Activated CD4-positive, alpha-beta T cell treated with anti-CD3 and anti-CD28 coated beads, Interleukin-2, Interleukin-6, amounts not matched to agents 100 ng/mL and 50 ng/mL, durations not matched to agents 16 hours and 8 hours (primary cell): ENCODE results near the gene KMT2B.

Experiments used
- DNase-seq: peaks from one replicate; pipeline ENCODE4 v3.0.0-alpha.2; 2020

The KMT2B gene

GRCh38 chr19:35742121-35742724 lies 24.4 kb downstream of the KMT2B start, which contains the start of gene IGFLR1:
Gene IGFLR1 (minus strand): TSS chr19:35742452. CDS start chr19:35741180, 1,272 bp downstream.
- DNase-seq, result peak; percentile 80

DNA sequence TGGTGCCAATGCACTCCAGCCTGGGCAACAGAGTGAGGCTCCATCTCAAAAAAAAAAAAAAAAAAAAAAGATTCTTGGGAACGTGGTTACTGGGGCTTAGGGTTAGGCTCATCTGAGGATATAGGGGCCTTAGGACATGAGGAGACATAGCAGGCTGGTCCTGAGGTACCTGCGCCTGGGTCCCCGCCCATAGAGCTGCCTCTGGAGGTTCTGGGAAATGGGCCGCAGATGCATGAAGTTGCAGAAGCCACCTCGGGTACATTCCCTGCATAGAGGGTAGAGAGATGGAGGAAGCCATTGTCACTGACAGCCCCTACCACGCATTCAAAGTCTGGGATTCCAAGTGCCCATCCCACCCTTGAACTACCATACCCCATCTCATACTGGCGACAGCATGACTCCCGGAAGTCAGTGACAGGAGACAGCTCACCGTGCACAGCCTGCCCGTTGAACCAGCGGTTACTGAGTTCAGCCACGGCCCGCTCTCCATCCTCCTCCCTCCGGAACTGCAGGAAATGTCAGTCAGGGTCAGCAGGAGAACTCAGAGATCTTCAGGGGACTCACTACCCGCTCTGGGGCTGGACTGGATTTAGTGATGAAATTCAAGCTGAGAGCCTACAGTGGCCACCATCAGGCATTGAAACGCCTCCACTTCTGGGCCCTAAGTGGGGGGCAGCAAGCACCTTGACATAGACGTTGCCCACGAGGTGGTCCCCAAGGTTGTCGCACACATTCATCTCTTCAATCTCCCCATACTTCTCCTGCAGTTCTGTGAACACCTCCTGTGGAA lies 26.0 kb downstream of the KMT2B start:
- no peak for DNase-seq

- DNase-seq, result peak; percentile 97
These were observed 26.9 kb downstream of the KMT2B start for GRCh38 chr19:35744430-35745327.

DNA sequence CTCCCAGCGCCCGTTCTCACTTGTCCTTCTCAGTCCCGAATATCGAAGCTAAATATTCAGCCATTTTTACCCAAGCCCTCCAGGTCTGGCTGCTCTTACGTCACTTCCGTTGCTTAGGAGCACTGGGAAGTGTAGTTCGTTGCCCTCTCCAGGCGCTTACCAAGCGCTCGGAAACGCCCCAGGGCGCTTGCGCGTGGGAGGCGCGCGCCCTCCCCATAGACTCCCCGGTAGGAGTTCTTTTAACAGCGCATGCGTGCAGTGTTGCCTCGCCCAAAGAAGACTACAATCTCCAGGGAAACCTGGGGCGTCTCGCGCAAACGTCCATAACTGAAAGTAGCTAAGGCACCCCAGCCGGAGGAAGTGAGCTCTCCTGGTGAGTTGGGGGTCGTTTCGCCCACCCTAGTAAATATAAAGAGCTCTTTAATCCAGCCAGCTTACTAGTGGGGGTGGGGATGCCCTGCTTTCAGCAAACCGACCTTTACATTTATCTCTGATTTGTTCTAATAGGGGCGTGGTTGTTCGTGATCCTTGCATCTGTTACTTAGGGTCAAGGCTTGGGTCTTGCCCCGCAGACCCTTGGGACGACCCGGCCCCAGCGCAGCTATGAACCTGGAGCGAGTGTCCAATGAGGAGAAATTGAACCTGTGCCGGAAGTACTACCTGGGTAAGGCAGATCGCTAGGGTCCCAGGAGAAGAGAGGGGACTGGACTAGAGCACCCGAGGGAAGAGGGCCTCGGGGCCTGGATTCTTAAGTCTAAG lies 27.7 kb downstream of the KMT2B start, which contains the start of the genes PSENEN and U2AF1L4:
Gene PSENEN, plus strand, starts transcription at position 324 of the 759 bp plus-strand sequence. Its CDS starts 280 bp downstream, at position 604.
Gene U2AF1L4, minus strand, starts transcription at position 91 of the 759 bp plus-strand sequence. Its CDS starts 27 bp downstream, at position 64.
- peak; percentile 99 for DNase-seq

DNA sequence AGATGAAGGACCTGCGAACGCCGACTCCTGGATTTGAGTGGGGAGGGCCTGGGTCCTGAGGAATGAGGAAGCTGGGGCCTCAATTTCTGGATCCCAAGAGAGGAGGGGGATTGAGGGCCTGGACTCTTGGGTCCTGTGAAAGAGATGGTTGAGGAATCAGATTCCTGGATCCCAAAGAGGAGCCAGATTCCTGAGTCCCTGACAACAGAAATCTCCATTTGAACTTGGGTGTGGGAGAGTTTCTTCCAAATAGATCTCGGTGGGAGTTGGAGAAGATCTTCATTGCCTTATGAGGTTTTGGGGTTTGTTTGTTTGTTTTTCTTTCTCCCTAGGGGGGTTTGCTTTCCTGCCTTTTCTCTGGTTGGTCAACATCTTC lies 28.3 kb downstream of the KMT2B start:
- DNase-seq, result no peak

GRCh38 chr19:35746531-35746930 lies 28.7 kb downstream of the KMT2B start:
- no peak for DNase-seq

DNA sequence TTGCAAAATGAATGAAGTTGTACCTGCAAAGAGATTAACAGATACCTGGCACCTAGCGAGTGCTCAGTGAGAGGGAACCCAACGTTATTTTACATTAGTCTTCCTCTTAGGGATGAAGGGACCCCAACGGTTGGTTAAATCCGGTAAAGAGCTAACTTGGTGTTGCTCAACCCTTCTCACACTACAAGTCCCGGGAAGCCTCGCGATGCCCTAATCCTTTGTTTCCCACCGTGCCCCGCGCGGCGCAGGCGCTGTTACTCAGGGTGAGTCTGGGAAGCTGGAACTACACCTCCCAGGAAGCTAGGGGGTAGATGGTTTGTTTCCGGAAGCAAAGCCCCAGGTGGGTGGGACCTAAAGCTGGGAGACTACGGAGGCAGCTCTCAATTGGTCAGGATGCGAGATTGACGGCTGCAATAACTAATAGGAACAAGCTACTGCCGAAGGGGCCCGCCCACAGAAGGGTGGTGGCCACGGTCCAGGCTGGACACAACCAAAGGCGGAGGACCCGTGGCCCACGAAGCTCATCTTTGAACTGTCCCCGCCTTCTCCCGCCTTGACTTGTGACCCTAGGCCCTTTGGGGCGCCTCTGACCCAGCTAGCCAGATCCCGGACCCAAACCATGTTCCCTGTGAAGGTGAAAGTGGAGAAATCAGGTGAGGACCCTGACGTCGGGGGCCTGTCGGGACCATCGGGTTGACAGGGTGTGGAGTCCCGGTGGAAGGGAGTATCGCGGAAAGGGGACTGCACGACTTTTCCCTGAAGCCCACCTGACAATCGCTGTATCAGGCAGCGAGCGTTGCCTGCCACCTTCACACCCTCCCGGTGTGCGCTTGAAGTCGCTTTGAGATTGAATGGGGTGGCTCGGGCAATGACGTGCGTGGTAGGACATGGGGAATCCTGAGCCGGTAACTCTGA lies 30.6 kb downstream of the KMT2B start, which contains the start of gene LIN37:
Gene LIN37, plus strand, starts transcription at position 471 of the 915 bp plus-strand sequence. Its CDS starts 149 bp downstream, at position 620.
- peak; percentile 99 for DNase-seq

GRCh38 chr19:35750167-35750566 lies 32.4 kb downstream of the KMT2B start:
- DNase-seq, result no peak

- DNase-seq, result no peak
These were observed 34.3 kb downstream of the KMT2B start for GRCh38 chr19:35751839-35752745.

GRCh38 chr19:35752746-35753350 lies 35.0 kb downstream of the KMT2B start:
- DNase-seq, result no peak

GRCh38 chr19:35753634-35754369 lies 36.0 kb downstream of the KMT2B start:
- DNase-seq, result no peak

- no peak for DNase-seq
These were observed 36.7 kb downstream of the KMT2B start for GRCh38 chr19:35754370-35755130.

- DNase-seq, result no peak
These were observed 37.3 kb downstream of the KMT2B start for GRCh38 chr19:35755131-35755549.

DNA sequence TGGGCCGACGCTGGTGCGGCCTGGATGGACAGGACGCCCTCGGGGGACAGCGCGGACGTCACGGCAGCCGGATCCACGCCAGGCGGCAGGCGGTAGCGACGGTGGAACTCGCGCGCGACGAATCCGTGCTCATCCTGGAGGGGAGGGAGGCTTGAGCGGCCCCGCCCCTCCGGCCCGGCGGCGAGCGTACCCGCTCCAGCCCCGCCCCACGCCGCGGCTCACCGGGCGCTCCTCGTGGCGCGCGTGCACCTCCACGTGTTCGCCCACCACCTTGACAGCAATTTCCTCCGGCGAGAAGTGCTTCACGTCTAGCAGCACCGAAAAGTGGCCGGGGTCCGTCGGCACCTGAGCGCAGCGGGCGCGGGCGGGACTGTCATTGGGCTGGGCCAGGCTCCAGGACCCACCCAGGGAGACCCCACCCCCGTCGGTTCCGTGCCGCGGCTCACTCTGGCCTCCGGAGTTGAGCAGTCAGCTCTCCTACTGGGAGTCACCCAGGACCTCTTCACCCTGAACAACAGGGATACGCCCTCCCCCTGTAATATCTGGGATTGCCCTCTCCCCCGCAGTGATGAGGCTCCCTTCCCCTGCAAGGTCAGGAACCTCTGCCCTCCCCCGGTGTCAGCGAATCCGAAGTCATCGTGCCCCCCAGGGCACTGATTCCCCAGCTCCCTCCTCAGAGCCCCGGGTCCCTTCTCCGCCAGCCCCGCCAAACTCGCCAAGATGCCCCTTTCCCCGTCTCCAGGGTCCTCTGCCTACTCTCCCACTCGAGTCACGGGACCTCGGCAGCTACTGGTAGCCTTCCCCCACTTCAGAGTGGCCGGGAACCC lies 38.0 kb downstream of the KMT2B start:
- DNase-seq, result peak; percentile 46

GRCh38 chr19:35756377-35757230 lies 38.8 kb downstream of the KMT2B start, which contains the start of gene HSPB6:
Gene HSPB6 (minus strand): TSS chr19:35757029. CDS start chr19:35757008, 21 bp downstream.
- no peak for DNase-seq

DNA sequence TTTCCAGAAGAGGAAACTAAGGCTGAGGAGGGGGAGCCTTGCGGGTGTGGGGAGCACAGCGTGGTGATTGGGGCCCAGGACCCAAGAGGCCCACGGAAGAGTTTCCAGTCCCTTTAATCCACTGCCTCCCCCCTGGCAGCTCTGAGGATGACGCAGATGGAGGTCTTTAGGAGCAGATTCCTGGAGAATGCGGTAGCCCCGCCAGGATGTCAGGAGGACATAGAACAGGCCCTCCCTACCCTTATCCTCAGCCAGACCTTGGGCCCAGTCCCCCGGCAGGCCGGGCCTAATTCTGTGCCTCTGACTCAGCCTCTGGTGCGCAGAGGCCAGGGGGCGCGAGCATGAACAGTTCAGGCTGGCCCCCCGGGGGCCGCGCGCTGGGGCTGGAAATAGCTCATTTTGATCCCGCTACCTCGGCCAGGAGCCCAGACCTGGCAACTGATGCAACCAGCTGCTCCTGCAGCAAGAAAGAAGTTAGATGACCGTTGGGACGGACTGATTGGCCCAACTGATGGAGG lies 39.5 kb downstream of the KMT2B start:
- DNase-seq, result peak; percentile 44
